T-cell (primary cell): ENCODE results near the gene CENPM. TPM values are rescaled to one million over a fixed set of nuclear protein-coding genes. Genes with fewer than 3 reads are reported as not detected.

Experiments
- ATAC-seq, 4 experiments: fragments of 200-7000 bp in 3 of 4; fragments of 150-1000 bp in 1 of 4; cut with Tn5 transposase; replicated peaks in 1 of 4; 1 replicate in 3 of 4; 2 replicates in 1 of 4; pipeline ENCODE4 v1.10.0; 2021; ENCODE audit warnings: moderate library complexity in 3 of 4, mild to moderate bottlenecking in 2 of 4, moderate number of reproducible peaks in 1 of 4
- CTCF ChIA-PET, 2 donors: fragments of 300-600 bp; sonication (Branson Sonifier 250); formaldehyde crosslinking; loops; one replicate each; lab custom pipeline; 2022; ENCODE audit warnings: antibody characterized with exemption in 2 of 2; lab: Charles Lee
- POLR2A ChIA-PET, 2 donors: fragments of 300-600 bp; sonication (Branson Sonifier 250); formaldehyde crosslinking; loops; one replicate each; lab custom pipeline; 2022; ENCODE audit warnings: antibody characterized with exemption in 2 of 2; lab: Charles Lee
- DNase-seq, 35 experiments: peaks; one replicate each; pipeline versions ENCODE4 v3.0.0 to v3.0.0-alpha.2; 2013 to 2023
- H3K27ac ChIP-seq: one replicate; pipeline ENCODE4 v1.5.1; 2013; ENCODE audit warnings: low read length
- H3K27me3 ChIP-seq, 2 experiments: replicated peaks in 1 of 2; 1 replicate in 1 of 2; 2 replicates in 1 of 2; pipeline versions ENCODE4 v1.6.1 to v1.7.0; 2013; ENCODE audit warnings: low read length in 1 of 2, mixed read lengths in 1 of 2; ENCODE audit not compliant: control insufficient read depth in 2 of 2, insufficient read depth in 2 of 2; ENCODE audit errors: extremely low read depth in 1 of 2
- H3K36me3 ChIP-seq, 2 donors: 1 replicate in 1 of 2; 2 replicates in 1 of 2; pipeline versions ENCODE4 v1.6.1 to v1.7.0; 2013; ENCODE audit warnings: low read length in 1 of 2; ENCODE audit not compliant: control insufficient read depth in 2 of 2, insufficient read depth in 1 of 2; ENCODE audit errors: extremely low read depth in 1 of 2
- H3K4me1 ChIP-seq, 2 experiments: 1 replicate in 1 of 2; 2 replicates in 1 of 2; pipeline versions ENCODE4 v1.6.1 to v1.7.0; 2013; ENCODE audit warnings: low read length in 2 of 2, mixed read lengths in 1 of 2; ENCODE audit not compliant: insufficient read depth in 2 of 2, control insufficient read depth in 1 of 2; ENCODE audit errors: extremely low read depth in 1 of 2
- H3K4me3 ChIP-seq, 2 donors: 1 replicate in 1 of 2; 2 replicates in 1 of 2; pipeline versions ENCODE4 v1.5.1 to v1.7.0; 2013; ENCODE audit warnings: mild to moderate bottlenecking in 2 of 2, low read length in 1 of 2, moderate library complexity in 1 of 2; ENCODE audit not compliant: control insufficient read depth in 1 of 2; ENCODE audit errors: extremely low read depth in 1 of 2
- H3K9me3 ChIP-seq: 2 replicates; pipeline ENCODE4 v1.7.0; 2013
- H3K27ac Mint-ChIP-seq, 2 donors: one replicate each; pipeline ENCODE4 v1.8.0; 2020 to 2021; ENCODE audit warnings: mild to moderate bottlenecking in 2 of 2, mixed read lengths in 2 of 2
- H3K27me3 Mint-ChIP-seq, 2 donors: one replicate each; pipeline ENCODE4 v1.8.0; 2021 to 2022; ENCODE audit warnings: mixed read lengths in 2 of 2
- H3K36me3 Mint-ChIP-seq: one replicate; pipeline ENCODE4 v1.8.0; 2021; ENCODE audit warnings: mixed read lengths
- H3K4me1 Mint-ChIP-seq, 3 donors: one replicate each; pipeline ENCODE4 v1.8.0; 2020 to 2022; ENCODE audit warnings: mixed read lengths in 3 of 3, mild to moderate bottlenecking in 1 of 3
- H3K4me3 Mint-ChIP-seq, 3 donors: one replicate each; pipeline ENCODE4 v1.8.0; 2020 to 2022; ENCODE audit warnings: mild to moderate bottlenecking in 3 of 3, mixed read lengths in 3 of 3, moderate library complexity in 3 of 3
- H3K9me3 Mint-ChIP-seq, 3 donors: one replicate each; pipeline ENCODE4 v1.8.0; 2020 to 2022; ENCODE audit warnings: mixed read lengths in 3 of 3
- WGBS: methylation state at CpG from one replicate; pipeline ENCODE4 v1.1.5; 2013; ENCODE audit warnings: missing lambda C conversion rate; ENCODE audit not compliant: insufficient coverage; 5-methylcytosine and 5-hydroxymethylcytosine counted together
- total RNA-seq, 35 experiments: library from RNA in 6 of 35; stranded (reverse) in 6 of 35; fragments of 120-200 nt in 1 of 35; gene quantifications; one replicate each; pipeline versions ENCODE4 v1.2.1 to v1.2.4 and lab custom pipeline; 2013 to 2026

The CENPM gene
- total RNA-seq, 5 donors from 2014 or later (not counting 1 experiment from before 2014, with no cell fraction given), result 5.1 to 16.7 (median 7.9) TPM

GRCh38 chr22:41898645-41899044, 48.3 kb downstream of the CENPM start:
- H3K36me3 ChIP-seq, result peaks cover 38 to 67% of the 10 kb centered on the region in 2 donors
- H3K4me3 Mint-ChIP-seq, result no peak overlapping the region
- ChIA-PET POLR2A (no interaction called here), CTCF (no interaction called here)
- no peak overlapping the region for H3K27ac ChIP-seq
- H3K27me3 Mint-ChIP-seq, result no peaks in the 10 kb centered on the region
- peaks cover 0 to 3% of the 10 kb centered on the region in 2 experiments for H3K4me1 ChIP-seq
- 90% methylated on average over 9 of the region's 11 CpGs for WGBS
- no peaks in the 10 kb centered on the region for H3K27me3 ChIP-seq
- H3K4me3 ChIP-seq, result no peak overlapping the region
- H3K4me1 Mint-ChIP-seq, result peaks cover 0 to 3% (median 1%) of the 10 kb centered on the region in 3 donors
- H3K27ac Mint-ChIP-seq, result no peak overlapping the region
- DNase-seq (no peak), ATAC-seq (no peak)
- H3K9me3 ChIP-seq, result no peaks in the 10 kb centered on the region
- H3K36me3 Mint-ChIP-seq, result peaks cover 31% of the 10 kb centered on the region
- no peaks in the 10 kb centered on the region for H3K9me3 Mint-ChIP-seq

DNA sequence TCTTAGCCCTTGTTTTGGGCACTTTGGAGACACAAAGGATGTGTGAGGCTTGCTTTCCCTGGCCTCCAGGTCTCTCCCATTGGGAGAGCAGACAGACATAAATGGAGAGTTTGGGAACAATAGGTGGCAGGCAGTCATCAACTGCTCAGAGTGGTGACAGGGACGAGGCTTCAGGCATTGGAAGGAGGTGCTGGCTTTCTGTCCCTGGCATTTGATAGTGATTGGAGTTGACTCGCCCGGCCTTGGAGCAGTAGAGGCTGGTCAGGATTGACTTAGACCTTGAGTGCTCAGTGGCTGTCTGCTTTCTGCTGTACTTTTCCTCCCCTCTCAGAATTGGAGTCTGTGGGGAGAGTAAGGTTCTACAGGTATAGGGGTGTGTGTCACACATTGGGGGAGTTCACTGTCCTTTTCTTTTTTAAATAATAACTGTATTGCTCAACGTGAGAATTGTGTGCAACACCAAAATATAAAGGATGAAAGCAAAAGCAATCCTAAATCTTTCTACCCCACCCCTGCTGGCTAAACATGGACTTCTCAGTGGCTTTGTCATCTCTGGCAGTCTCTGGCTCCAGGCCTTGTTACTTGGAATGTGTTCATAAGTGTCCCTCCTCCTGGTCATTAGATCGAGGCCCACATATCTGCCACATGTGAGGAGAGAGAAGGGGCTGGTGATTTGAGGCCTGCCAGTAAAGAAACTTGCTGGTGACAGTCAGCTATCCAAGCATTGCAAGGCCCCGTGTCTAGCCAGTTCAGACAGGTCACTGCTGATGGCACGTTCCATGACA, 53.2 kb downstream of the CENPM start:
- peaks cover 35% of the 10 kb centered on the region for H3K36me3 Mint-ChIP-seq
- Histone ChIP-seq H3K36me3 (peaks cover 27 to 63% of the 10 kb centered on the region in 2 donors), H3K4me1 (peaks cover 0 to 3% of the 10 kb centered on the region in 2 experiments), H3K27ac (no peak overlapping the region), H3K9me3 (no peaks in the 10 kb centered on the region), H3K4me3 (no peak overlapping the region), H3K27me3 (no peaks in the 10 kb centered on the region)
- H3K4me3 Mint-ChIP-seq, result no peak overlapping the region
- DNase-seq (no peak), ATAC-seq (no peak)
- ChIA-PET POLR2A (interaction anchor here in 1 of 2 donors (0.6 kb wide), 1 partner anchor 558 kb away, joined by 3 read pairs; no protein-coding TSS in a partner anchor), CTCF (interaction anchor here (0.6 kb wide), 2 partner anchors 305 to 1032 kb away, joined by 3 to 5 read pairs; no protein-coding TSS in a partner anchor)
- peaks cover 0 to 3% (median 1%) of the 10 kb centered on the region in 3 donors for H3K4me1 Mint-ChIP-seq
- peak overlapping the region in 1 of 2 donors; percentile 28 for H3K27ac Mint-ChIP-seq
- WGBS, result 86% methylated on average over 4 of the region's 7 CpGs
- H3K27me3 Mint-ChIP-seq, result no peaks in the 10 kb centered on the region
- no peaks in the 10 kb centered on the region for H3K9me3 Mint-ChIP-seq

- H3K27ac ChIP-seq, result no peak overlapping the region
- Mint-ChIP-seq H3K27ac (no peak overlapping the region), H3K9me3 (no peaks in the 10 kb centered on the region), H3K36me3 (peaks cover 37% of the 10 kb centered on the region), H3K4me1 (peaks cover 0 to 3% (median 1%) of the 10 kb centered on the region in 3 donors), H3K27me3 (no peaks in the 10 kb centered on the region), H3K4me3 (no peak overlapping the region)
- H3K9me3 ChIP-seq, result no peaks in the 10 kb centered on the region
- no peak for DNase-seq
- no peak for ATAC-seq
- peaks cover 22 to 59% of the 10 kb centered on the region in 2 donors for H3K36me3 ChIP-seq
- no peak overlapping the region for H3K4me3 ChIP-seq
- WGBS, result 92% methylated on average over 3 of the region's 4 CpGs
- ChIA-PET CTCF (no interaction called here), POLR2A (no interaction called here)
- peaks cover 0 to 3% of the 10 kb centered on the region in 2 experiments for H3K4me1 ChIP-seq
- no peaks in the 10 kb centered on the region for H3K27me3 ChIP-seq
Observed at GRCh38 chr22:41892721-41893120, 54.2 kb downstream of the CENPM start.

- no peak overlapping the region for H3K4me3 Mint-ChIP-seq
- Histone ChIP-seq H3K9me3 (no peaks in the 10 kb centered on the region), H3K27ac (no peak overlapping the region), H3K27me3 (no peaks in the 10 kb centered on the region), H3K36me3 (peaks cover 30 to 56% of the 10 kb centered on the region in 2 donors), H3K4me1 (no peaks in the 10 kb centered on the region), H3K4me3 (no peak overlapping the region)
- no peaks in the 10 kb centered on the region for H3K4me1 Mint-ChIP-seq
- H3K9me3 Mint-ChIP-seq, result no peaks in the 10 kb centered on the region
- peaks cover 39% of the 10 kb centered on the region for H3K36me3 Mint-ChIP-seq
- ChIA-PET CTCF (no interaction called here), POLR2A (interaction anchor here in 1 of 2 donors (0.6 to 0.7 kb wide), 2 partner anchors 21 to 23 kb away, joined by 3 to 9 read pairs; no protein-coding TSS in a partner anchor)
- no peak for DNase-seq
- H3K27me3 Mint-ChIP-seq, result no peaks in the 10 kb centered on the region
- H3K27ac Mint-ChIP-seq, result no peak overlapping the region
- ATAC-seq, result no peak
- 100% methylated on average over 3 of the region's 9 CpGs for WGBS
Observed at GRCh38 chr22:41891407-41891806, 55.5 kb downstream of the CENPM start.

Other genes with a start within 250 kb of the CENPM start
- 10 to 100 TPM; 52.7 to 89.2 (median 72.9) TPM for gene MEI1, start 247.6 kb downstream of the CENPM start, total RNA-seq
- gene CCDC134, start 146.5 kb downstream of the CENPM start, total RNA-seq, result 10 to 100 TPM; 14.4 to 21.7 (median 16.7) TPM
- gene SREBF2, start 114.0 kb downstream of the CENPM start, total RNA-seq, result 100 to 1,000 TPM in 3 of 5 donors, 10 to 100 TPM in 2; 71.9 to 128 (median 112) TPM
- gene SHISA8, start 32.1 kb downstream of the CENPM start, total RNA-seq, result 1 to 10 TPM in 1 of 5 donors, under 1 TPM in 3, not detected in 1; 0.56 to 1.2 (median 0.75) TPM
- 10 to 100 TPM; 11.4 to 22.5 (median 15.4) TPM for gene TNFRSF13C, start 20.3 kb downstream of the CENPM start, total RNA-seq
- under 1 TPM; 0.10 to 0.30 (median 0.23) TPM for gene SEPTIN3, start 22.3 kb upstream of the CENPM start, total RNA-seq
- gene WBP2NL, start 51.6 kb upstream of the CENPM start, total RNA-seq, result 1 to 10 TPM; 1.5 to 2.8 (median 2.2) TPM
- 10 to 100 TPM in 3 of 5 donors, 1 to 10 TPM in 2; 6.9 to 14.3 (median 11.6) TPM for gene NAGA, start 123.7 kb upstream of the CENPM start, total RNA-seq
- 1 to 10 TPM in 3 of 5 donors, under 1 TPM in 2; 0.83 to 2.0 (median 1.5) TPM for gene PHETA2, start 127.1 kb upstream of the CENPM start, total RNA-seq
- gene SMDT1, start 132.5 kb upstream of the CENPM start, total RNA-seq, result 100 to 1,000 TPM; 101 to 176 (median 114) TPM
- gene NDUFA6, start 143.6 kb upstream of the CENPM start, total RNA-seq, result 10 to 100 TPM; 36.6 to 52.3 (median 39.6) TPM
- 1 to 10 TPM; 4.5 to 9.8 (median 8.6) TPM for gene CYP2D6, start 183.7 kb upstream of the CENPM start, total RNA-seq